ENCODE results near the gene CDKL1. TPM values are rescaled to one million over a fixed set of nuclear protein-coding genes. Genes with fewer than 3 reads are reported as not detected.
"Not testable (repeated sequence)": the region's sequence is repeated elsewhere in the genome, so short reads cannot be mapped to it uniquely, and the experiment has no call there.

Gene CDKL1
- total RNA-seq, 1 donor from 2014 or later: 3.4 TPM

GRCh38 chr14:50321009-50321660 is 75.5 kb downstream of the CDKL1 start:
- peaks cover 4% of the 10 kb centered on the region for H3K9me3 Mint-ChIP-seq (ENCODE audit: unreplicated experiment)
- H3K27me3 Mint-ChIP-seq (ENCODE audit: unreplicated experiment): no peaks in the 10 kb centered on the region
- peaks cover 1% of the 10 kb centered on the region for H3K36me3 Mint-ChIP-seq (ENCODE audit: unreplicated experiment)
- H3K4me1 Mint-ChIP-seq (ENCODE audit: low read depth, unreplicated experiment): peaks cover 10% of the 10 kb centered on the region
- H3K4me3 Mint-ChIP-seq (ENCODE audit: unreplicated experiment): no peak overlapping the region
- TF ChIP-seq CTCF (IDR thresholded peaks at IDR 0.05; ENCODE audit: partially characterized antibody, unreplicated experiment): peak; percentile 65
- peak; percentile 50 for DNase-seq
- no peak overlapping the region for H3K27ac Mint-ChIP-seq (ENCODE audit: unreplicated experiment)

GRCh38 chr14:50320283-50320682 is 76.4 kb downstream of the CDKL1 start:
- Mint-ChIP-seq H3K4me3 (ENCODE audit: unreplicated experiment) (no peak overlapping the region), H3K27me3 (ENCODE audit: unreplicated experiment) (no peaks in the 10 kb centered on the region), H3K4me1 (ENCODE audit: low read depth, unreplicated experiment) (peaks cover 10% of the 10 kb centered on the region), H3K27ac (ENCODE audit: unreplicated experiment) (no peak overlapping the region), H3K36me3 (ENCODE audit: unreplicated experiment) (peaks cover 6% of the 10 kb centered on the region), H3K9me3 (ENCODE audit: unreplicated experiment) (peaks cover 4% of the 10 kb centered on the region)
- TF ChIP-seq CTCF (IDR thresholded peaks at IDR 0.05; ENCODE audit: partially characterized antibody, unreplicated experiment): no peak
- no peak for DNase-seq

- Mint-ChIP-seq H3K9me3 (ENCODE audit: unreplicated experiment) (peaks cover 4% of the 10 kb centered on the region), H3K27ac (ENCODE audit: unreplicated experiment) (no peak overlapping the region), H3K36me3 (ENCODE audit: unreplicated experiment) (peaks cover 6% of the 10 kb centered on the region), H3K4me3 (ENCODE audit: unreplicated experiment) (no peak overlapping the region), H3K4me1 (ENCODE audit: low read depth, unreplicated experiment) (peaks cover 10% of the 10 kb centered on the region), H3K27me3 (ENCODE audit: unreplicated experiment) (no peaks in the 10 kb centered on the region)
- no peak for TF ChIP-seq CTCF (IDR thresholded peaks at IDR 0.05; ENCODE audit: partially characterized antibody, unreplicated experiment)
- DNase-seq: no peak
These were observed 77.0 kb downstream of the CDKL1 start for GRCh38 chr14:50319721-50320120.

GRCh38 chr14:50319293-50319692 is 77.4 kb downstream of the CDKL1 start:
- Mint-ChIP-seq H3K27me3 (ENCODE audit: unreplicated experiment) (no peaks in the 10 kb centered on the region), H3K36me3 (ENCODE audit: unreplicated experiment) (peaks cover 8% of the 10 kb centered on the region), H3K27ac (ENCODE audit: unreplicated experiment) (no peak overlapping the region), H3K4me3 (ENCODE audit: unreplicated experiment) (no peak overlapping the region), H3K9me3 (ENCODE audit: unreplicated experiment) (peaks cover 4% of the 10 kb centered on the region), H3K4me1 (ENCODE audit: low read depth, unreplicated experiment) (peaks cover 10% of the 10 kb centered on the region)
- no peak for DNase-seq
- TF ChIP-seq CTCF (IDR thresholded peaks at IDR 0.05; ENCODE audit: partially characterized antibody, unreplicated experiment): no peak

- no peak for DNase-seq
- H3K4me1 Mint-ChIP-seq (ENCODE audit: low read depth, unreplicated experiment): peaks cover 9% of the 10 kb centered on the region
- H3K27me3 Mint-ChIP-seq (ENCODE audit: unreplicated experiment): no peaks in the 10 kb centered on the region
- H3K9me3 Mint-ChIP-seq (ENCODE audit: unreplicated experiment): peaks cover 1% of the 10 kb centered on the region
- H3K36me3 Mint-ChIP-seq (ENCODE audit: unreplicated experiment): peaks cover 17% of the 10 kb centered on the region
- no peak overlapping the region for H3K27ac Mint-ChIP-seq (ENCODE audit: unreplicated experiment)
- no peak overlapping the region for H3K4me3 Mint-ChIP-seq (ENCODE audit: unreplicated experiment)
- TF ChIP-seq CTCF (IDR thresholded peaks at IDR 0.05; ENCODE audit: partially characterized antibody, unreplicated experiment): peak; percentile 64
These were observed 78.6 kb downstream of the CDKL1 start for GRCh38 chr14:50318031-50318626.

GRCh38 chr14:50314098-50314497 is 82.6 kb downstream of the CDKL1 start:
- H3K27ac Mint-ChIP-seq (ENCODE audit: unreplicated experiment); DNase-seq; H3K27me3 Mint-ChIP-seq (ENCODE audit: unreplicated experiment); H3K9me3 Mint-ChIP-seq (ENCODE audit: unreplicated experiment): not testable (repeated sequence)
- Mint-ChIP-seq H3K4me1 (ENCODE audit: low read depth, unreplicated experiment) (peaks cover 14% of the 10 kb centered on the region), H3K36me3 (ENCODE audit: unreplicated experiment) (peaks cover 17% of the 10 kb centered on the region), H3K4me3 (ENCODE audit: unreplicated experiment) (peak overlapping the region; percentile 93)

Data from glutamatergic neuron (in vitro differentiated cells).